Sigmoid colon (tissue), 7 donors: ENCODE data around the gene KCNA1. TPM values are rescaled to one million over a fixed set of nuclear protein-coding genes. Genes with fewer than 3 reads are reported as not detected.
A peak's percentile ranks its signal among the peaks of the same experiment; 100 is the strongest.

Source experiments
- DNase-seq: peaks from one replicate; pipeline ENCODE4 v3.0.0-alpha.2; 2019
- H3K27ac ChIP-seq, 4 donors: fragments of 200-600 bp; sonication (generic); one replicate each; pipeline ENCODE4 v1.5.1; 2016 to 2019; ENCODE audit warnings: mild to moderate bottlenecking in 1 of 4
- H3K27me3 ChIP-seq, 3 donors: fragments of 200-600 bp; sonication (generic); one replicate each; pipeline ENCODE4 v1.5.1; 2019; ENCODE audit warnings: mild to moderate bottlenecking in 1 of 3
- H3K36me3 ChIP-seq, 4 donors: fragments of 200-600 bp; sonication (generic); one replicate each; pipeline ENCODE4 v1.5.1; 2016 to 2019
- H3K4me1 ChIP-seq, 4 donors: fragments of 200-600 bp; sonication (generic); one replicate each; pipeline ENCODE4 v1.5.1; 2017 to 2019
- H3K4me3 ChIP-seq, 4 donors: fragments of 200-600 bp; sonication (generic); one replicate each; pipeline ENCODE4 v1.5.1; 2017 to 2019; ENCODE audit warnings: mild to moderate bottlenecking in 2 of 4, moderate library complexity in 1 of 4
- H3K9me3 ChIP-seq, 4 donors: fragments of 200-600 bp in 3 of 4; sonication (generic) in 3 of 4; one replicate each; pipeline versions ENCODE4 v1.5.1 to v1.6.1; 2013 to 2019
- EP300 ChIP-seq, 4 donors: sonication (generic); formaldehyde crosslinking; IDR thresholded peaks; one replicate each; pipeline ENCODE4 v1.6.1; 2017; ENCODE audit warnings: antibody characterized with exemption in 4 of 4
- POLR2A ChIP-seq, 2 donors: fragments of 450-650 bp; IDR thresholded peaks; one replicate each; pipeline ENCODE4 v1.6.1; 2016; ENCODE audit warnings: antibody characterized with exemption in 2 of 2, mild to moderate bottlenecking in 2 of 2, moderate library complexity in 2 of 2
- POLR2AphosphoS5 ChIP-seq, 4 donors: sonication (generic); formaldehyde crosslinking; IDR thresholded peaks; one replicate each; pipeline ENCODE4 v1.6.1; 2017; ENCODE audit warnings: antibody characterized with exemption in 4 of 4
- WGBS, 2 donors: extraction: QIAGEN DNeasy Blood & Tissue Kit; methylation state at CpG; one replicate each; pipeline ENCODE4 v1.1.7; 2013; 5-methylcytosine and 5-hydroxymethylcytosine counted together
- intact Hi-C: fragments of 100-400 bp; cut with DNase I; formaldehyde crosslinking; loops from one replicate; pipeline ENCODE4 v1.15.1; 2023
- polyA plus RNA-seq, 3 donors: library from polyadenylated mRNA; stranded (reverse); fragments of 200-250 nt; gene quantifications; one replicate each; pipeline ENCODE4 v1.2.3, GENCODE V29; 2013
- total RNA-seq, 4 donors: library from RNA; depleted of rRNA; stranded (reverse); fragments of >200 nt; gene quantifications; one replicate each; pipeline ENCODE4 v1.1.0, GENCODE V29; 2016
- TF ChIP-seq, protein P1 (sequence below), 4 experiments: fragments of 450-650 bp in 3 of 4; fragments of 200-600 bp in 1 of 4; IDR thresholded peaks; one replicate each; pipeline ENCODE4 v1.5.1; 2016 to 2019; ENCODE audit warnings: antibody characterized with exemption in 4 of 4, mild to moderate bottlenecking in 3 of 4, moderate library complexity in 2 of 4
- donor health status: healthy with polysubstance abuse.
- donor health status: Bipolar disorder and iron deficiency.
- donor health status: healthy.

Gene KCNA1
- total RNA-seq (1 to 10 TPM; 1.4 to 3.8 (median 2.9) TPM), polyA plus RNA-seq (under 1 TPM in 1 of 3 donors, not detected in 2; 0.07 TPM)

DNA sequence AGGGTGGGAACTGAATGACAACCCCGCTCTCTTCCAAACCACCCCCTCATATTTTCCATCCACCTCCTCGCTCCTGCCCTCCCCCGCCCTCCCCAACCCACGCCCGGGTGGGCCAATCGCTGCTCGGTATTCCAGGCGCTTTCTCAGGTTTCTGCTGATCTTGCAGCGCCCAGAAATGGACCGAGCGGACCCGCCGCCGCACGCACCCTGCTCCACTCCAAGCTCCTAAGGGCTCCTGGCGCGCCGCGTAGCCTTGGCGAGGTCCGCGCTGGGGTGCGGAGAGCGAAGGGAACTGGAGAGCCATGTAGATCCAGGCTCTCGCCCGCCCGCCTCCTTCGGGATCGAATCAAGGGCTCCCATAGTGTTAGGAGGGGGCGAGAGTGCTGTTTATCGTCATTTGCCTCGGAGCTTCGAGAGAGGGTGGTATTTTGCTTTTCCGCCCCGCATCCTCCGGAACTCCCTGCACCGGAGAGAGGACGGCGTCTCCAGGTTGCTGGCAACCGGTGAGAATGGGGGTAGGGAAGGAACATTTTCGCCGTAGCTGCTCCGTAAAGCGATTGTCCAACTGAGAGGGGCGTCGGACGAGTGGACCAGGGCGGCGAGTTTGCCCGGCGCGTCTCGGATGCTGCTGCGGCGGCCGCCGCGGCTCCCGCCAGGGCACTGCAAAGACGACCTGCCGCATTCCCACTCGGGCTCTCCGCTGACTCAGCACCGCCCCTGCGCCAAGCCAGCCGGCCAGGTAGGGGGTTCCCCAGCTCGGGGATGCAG lies at the start of gene KCNA1:
KCNA1 (plus strand) TSS at position 172 of the 768 bp plus-strand sequence. CDS start 1,474 bp downstream, outside the sequence.
- intact Hi-C loops: loop anchor here (2.0 to 5.0 kb wide), 2 partner anchors 51 to 87 kb away; no protein-coding TSS in a partner anchor
- H3K9me3 ChIP-seq: no peaks in the 10 kb centered on the region
- peak; percentile 70 for DNase-seq
- peak within 1 kb of the TSS in 3 of 4 donors; percentile 25 to 59 (median 52) for H3K27ac ChIP-seq
- WGBS, 2 donors: 2 to 4% methylated on average over 67 of the region's 67 CpGs
- peaks cover 10 to 48% (median 26%) of the 10 kb centered on the region in 3 donors for H3K27me3 ChIP-seq
- peaks cover 0 to 32% (median 29%) of the 10 kb centered on the region in 4 donors for H3K4me1 ChIP-seq
- no peaks in the 10 kb centered on the region for H3K36me3 ChIP-seq
- H3K4me3 ChIP-seq: peak within 1 kb of the TSS; percentile 37 to 62 (median 48)
- TF ChIP-seq POLR2AphosphoS5 (IDR thresholded peaks at IDR 0.05) (peak in 1 of 4 donors; percentile 44), EP300 (IDR thresholded peaks at IDR 0.05) (no peak), POLR2A (IDR thresholded peaks at IDR 0.05) (no peak)
- TF ChIP-seq, protein P1, sequence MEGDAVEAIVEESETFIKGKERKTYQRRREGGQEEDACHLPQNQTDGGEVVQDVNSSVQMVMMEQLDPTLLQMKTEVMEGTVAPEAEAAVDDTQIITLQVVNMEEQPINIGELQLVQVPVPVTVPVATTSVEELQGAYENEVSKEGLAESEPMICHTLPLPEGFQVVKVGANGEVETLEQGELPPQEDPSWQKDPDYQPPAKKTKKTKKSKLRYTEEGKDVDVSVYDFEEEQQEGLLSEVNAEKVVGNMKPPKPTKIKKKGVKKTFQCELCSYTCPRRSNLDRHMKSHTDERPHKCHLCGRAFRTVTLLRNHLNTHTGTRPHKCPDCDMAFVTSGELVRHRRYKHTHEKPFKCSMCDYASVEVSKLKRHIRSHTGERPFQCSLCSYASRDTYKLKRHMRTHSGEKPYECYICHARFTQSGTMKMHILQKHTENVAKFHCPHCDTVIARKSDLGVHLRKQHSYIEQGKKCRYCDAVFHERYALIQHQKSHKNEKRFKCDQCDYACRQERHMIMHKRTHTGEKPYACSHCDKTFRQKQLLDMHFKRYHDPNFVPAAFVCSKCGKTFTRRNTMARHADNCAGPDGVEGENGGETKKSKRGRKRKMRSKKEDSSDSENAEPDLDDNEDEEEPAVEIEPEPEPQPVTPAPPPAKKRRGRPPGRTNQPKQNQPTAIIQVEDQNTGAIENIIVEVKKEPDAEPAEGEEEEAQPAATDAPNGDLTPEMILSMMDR (IDR thresholded peaks at IDR 0.05): no peak

DNA sequence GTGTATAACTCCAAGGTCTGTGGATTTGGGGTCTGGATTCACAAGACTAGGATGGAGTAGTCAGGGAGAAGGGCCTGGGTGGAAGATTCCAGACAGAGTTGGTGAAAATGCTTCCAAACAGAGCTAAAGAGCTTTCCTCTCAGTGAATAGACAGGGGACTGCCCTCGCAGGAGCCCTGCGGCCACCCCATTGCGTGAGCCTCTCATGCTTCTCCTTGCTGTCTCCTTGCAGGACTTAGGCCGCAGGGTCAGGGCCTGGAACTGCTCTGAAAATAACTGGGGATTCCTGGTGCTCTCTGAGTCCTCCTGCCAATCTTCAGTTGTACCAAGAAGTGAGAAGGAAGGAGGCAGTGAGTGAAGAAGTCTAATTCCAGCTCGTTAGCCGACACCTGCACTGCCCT lies 49.0 kb upstream of the KCNA1 start:
- TF ChIP-seq POLR2A (IDR thresholded peaks at IDR 0.05) (no peak), EP300 (IDR thresholded peaks at IDR 0.05) (no peak), POLR2AphosphoS5 (IDR thresholded peaks at IDR 0.05) (no peak)
- TF ChIP-seq, protein P1 (IDR thresholded peaks at IDR 0.05): no peak
- Histone ChIP-seq H3K27ac (peak overlapping the region in 1 of 4 donors; percentile 61), H3K4me1 (peaks cover 0 to 51% (median 31%) of the 10 kb centered on the region in 4 donors), H3K27me3 (no peaks in the 10 kb centered on the region), H3K9me3 (no peaks in the 10 kb centered on the region), H3K36me3 (no peaks in the 10 kb centered on the region), H3K4me3 (no peak overlapping the region)
- intact Hi-C loops: no loop called here
- WGBS, 2 donors: 87 to 88% methylated on average over 6 of the region's 6 CpGs
- no peak for DNase-seq

DNA sequence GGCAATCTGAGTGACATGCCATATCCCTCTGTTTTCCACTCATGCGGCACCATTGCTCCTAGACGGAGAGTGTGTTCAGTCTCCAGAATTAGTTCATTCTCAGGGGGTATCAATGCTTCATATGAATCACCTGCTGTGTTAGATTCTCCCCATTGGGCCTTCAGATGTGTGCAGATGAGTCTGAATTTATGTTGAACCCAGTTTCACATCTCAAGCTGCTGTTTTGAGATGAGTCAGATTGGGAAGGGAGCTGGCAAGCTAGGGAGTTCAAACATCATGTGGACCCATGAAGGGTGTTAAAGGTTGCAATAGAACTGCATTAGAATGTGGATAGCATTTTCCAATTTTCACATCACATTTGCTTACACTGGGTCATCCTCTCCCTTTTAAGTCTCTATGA lies 46.9 kb upstream of the KCNA1 start:
- Histone ChIP-seq H3K4me1 (peaks cover 0 to 59% (median 35%) of the 10 kb centered on the region in 4 donors), H3K27me3 (no peaks in the 10 kb centered on the region), H3K9me3 (no peaks in the 10 kb centered on the region), H3K27ac (no peak overlapping the region), H3K36me3 (no peaks in the 10 kb centered on the region), H3K4me3 (no peak overlapping the region)
- no peak for DNase-seq
- intact Hi-C loops: no loop called here
- no peak for TF ChIP-seq POLR2A (IDR thresholded peaks at IDR 0.05)
- TF ChIP-seq POLR2AphosphoS5 (IDR thresholded peaks at IDR 0.05): no peak
- TF ChIP-seq, protein P1 (IDR thresholded peaks at IDR 0.05): no peak
- TF ChIP-seq EP300 (IDR thresholded peaks at IDR 0.05): no peak
- 88 to 93% methylated on average over 2 of the region's 2 CpGs for WGBS, 2 donors

DNA sequence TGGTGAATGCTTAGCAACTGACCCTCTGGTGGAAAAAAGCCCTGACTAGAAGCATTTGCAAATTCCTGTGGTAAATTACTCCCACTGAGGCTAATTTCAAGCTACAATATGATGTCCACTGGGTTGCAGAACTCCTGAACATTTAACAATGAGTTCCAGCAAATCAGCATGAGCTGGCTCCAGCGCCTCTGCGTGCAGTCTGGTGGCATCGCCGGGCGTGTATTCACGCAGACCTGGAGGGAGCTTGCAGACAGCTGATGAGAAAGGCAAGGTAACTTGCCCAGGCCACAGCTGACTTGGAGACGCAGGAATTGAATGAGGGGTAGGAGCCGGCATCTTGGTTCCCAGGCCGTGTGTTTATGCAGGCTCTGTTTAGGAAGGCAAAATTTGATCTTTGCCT lies 45.1 kb upstream of the KCNA1 start:
- DNase-seq: no peak
- 88 to 89% methylated on average over 9 of the region's 9 CpGs for WGBS, 2 donors
- intact Hi-C loops: no loop called here
- no peaks in the 10 kb centered on the region for H3K36me3 ChIP-seq
- peaks cover 0 to 42% (median 22%) of the 10 kb centered on the region in 4 donors for H3K4me1 ChIP-seq
- no peak overlapping the region for H3K27ac ChIP-seq
- no peaks in the 10 kb centered on the region for H3K27me3 ChIP-seq
- H3K4me3 ChIP-seq: no peak overlapping the region
- TF ChIP-seq EP300 (IDR thresholded peaks at IDR 0.05) (no peak), POLR2A (IDR thresholded peaks at IDR 0.05) (no peak), POLR2AphosphoS5 (IDR thresholded peaks at IDR 0.05) (no peak)
- TF ChIP-seq, protein P1 (IDR thresholded peaks at IDR 0.05): no peak
- no peaks in the 10 kb centered on the region for H3K9me3 ChIP-seq
